ENCODE results near the gene RPS6KA6. TPM values are rescaled to one million over a fixed set of nuclear protein-coding genes. Genes with fewer than 3 reads are reported as not detected.

Gene RPS6KA6
- total RNA-seq, 6 experiments from 2014 or later: 5.3 to 8.0 (median 5.9) TPM

- Mint-ChIP-seq H3K36me3 (ENCODE audit: low read depth) (no peaks in the 10 kb centered on the region), H3K9me3 (no peaks in the 10 kb centered on the region), H3K27me3 (ENCODE audit: insufficient read depth) (peaks cover 3% of the 10 kb centered on the region; the same call in 1 of the 2 replicates), H3K27ac (no peak overlapping the region), H3K4me3 (no peak overlapping the region), H3K4me1 (ENCODE audit: low read depth) (peaks cover 7% of the 10 kb centered on the region)
- DNase-seq: no peak
- TF ChIP-seq, protein P1, sequence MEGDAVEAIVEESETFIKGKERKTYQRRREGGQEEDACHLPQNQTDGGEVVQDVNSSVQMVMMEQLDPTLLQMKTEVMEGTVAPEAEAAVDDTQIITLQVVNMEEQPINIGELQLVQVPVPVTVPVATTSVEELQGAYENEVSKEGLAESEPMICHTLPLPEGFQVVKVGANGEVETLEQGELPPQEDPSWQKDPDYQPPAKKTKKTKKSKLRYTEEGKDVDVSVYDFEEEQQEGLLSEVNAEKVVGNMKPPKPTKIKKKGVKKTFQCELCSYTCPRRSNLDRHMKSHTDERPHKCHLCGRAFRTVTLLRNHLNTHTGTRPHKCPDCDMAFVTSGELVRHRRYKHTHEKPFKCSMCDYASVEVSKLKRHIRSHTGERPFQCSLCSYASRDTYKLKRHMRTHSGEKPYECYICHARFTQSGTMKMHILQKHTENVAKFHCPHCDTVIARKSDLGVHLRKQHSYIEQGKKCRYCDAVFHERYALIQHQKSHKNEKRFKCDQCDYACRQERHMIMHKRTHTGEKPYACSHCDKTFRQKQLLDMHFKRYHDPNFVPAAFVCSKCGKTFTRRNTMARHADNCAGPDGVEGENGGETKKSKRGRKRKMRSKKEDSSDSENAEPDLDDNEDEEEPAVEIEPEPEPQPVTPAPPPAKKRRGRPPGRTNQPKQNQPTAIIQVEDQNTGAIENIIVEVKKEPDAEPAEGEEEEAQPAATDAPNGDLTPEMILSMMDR (IDR thresholded peaks at IDR 0.05): no peak
Observed at GRCh38 chrX:84218726-84219125, 30.7 kb upstream of the RPS6KA6 start.

DNA sequence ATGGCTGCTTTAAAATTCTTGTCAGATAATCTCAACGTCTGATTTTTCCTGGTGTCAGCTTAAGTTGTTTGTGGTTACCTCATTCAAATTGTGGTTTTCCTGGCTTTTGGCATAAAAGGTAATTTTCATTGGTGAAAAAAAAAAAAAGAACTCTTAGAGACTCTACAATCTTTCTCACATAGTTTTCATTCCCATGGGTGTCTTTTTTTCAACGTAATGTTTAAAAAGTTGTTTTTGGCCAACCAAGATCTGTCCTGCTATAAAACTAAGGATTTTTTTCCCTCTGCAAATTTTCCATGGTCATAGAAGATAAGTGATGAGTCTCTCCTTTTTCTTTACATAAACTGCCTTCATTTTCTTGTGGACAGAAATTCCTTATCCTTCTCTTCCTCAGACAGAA is 28.9 kb upstream of the RPS6KA6 start:
- Mint-ChIP-seq H3K36me3 (ENCODE audit: low read depth) (no peaks in the 10 kb centered on the region), H3K4me3 (no peak overlapping the region), H3K9me3 (no peaks in the 10 kb centered on the region), H3K27me3 (ENCODE audit: insufficient read depth) (peaks cover 3% of the 10 kb centered on the region; the same call in 1 of the 2 replicates), H3K27ac (no peak overlapping the region), H3K4me1 (ENCODE audit: low read depth) (peaks cover 7% of the 10 kb centered on the region)
- TF ChIP-seq, protein P1 (IDR thresholded peaks at IDR 0.05): no peak
- no peak for DNase-seq

GRCh38 chrX:84216406-84216805 is 28.4 kb upstream of the RPS6KA6 start:
- TF ChIP-seq, protein P1 (IDR thresholded peaks at IDR 0.05): no peak
- H3K36me3 Mint-ChIP-seq (ENCODE audit: low read depth): no peaks in the 10 kb centered on the region
- DNase-seq: no peak
- peaks cover 7% of the 10 kb centered on the region for H3K4me1 Mint-ChIP-seq (ENCODE audit: low read depth)
- H3K27ac Mint-ChIP-seq: no peak overlapping the region
- H3K27me3 Mint-ChIP-seq (ENCODE audit: insufficient read depth): peaks cover 3% of the 10 kb centered on the region; the same call in 1 of the 2 replicates
- no peaks in the 10 kb centered on the region for H3K9me3 Mint-ChIP-seq
- H3K4me3 Mint-ChIP-seq: no peak overlapping the region

DNA sequence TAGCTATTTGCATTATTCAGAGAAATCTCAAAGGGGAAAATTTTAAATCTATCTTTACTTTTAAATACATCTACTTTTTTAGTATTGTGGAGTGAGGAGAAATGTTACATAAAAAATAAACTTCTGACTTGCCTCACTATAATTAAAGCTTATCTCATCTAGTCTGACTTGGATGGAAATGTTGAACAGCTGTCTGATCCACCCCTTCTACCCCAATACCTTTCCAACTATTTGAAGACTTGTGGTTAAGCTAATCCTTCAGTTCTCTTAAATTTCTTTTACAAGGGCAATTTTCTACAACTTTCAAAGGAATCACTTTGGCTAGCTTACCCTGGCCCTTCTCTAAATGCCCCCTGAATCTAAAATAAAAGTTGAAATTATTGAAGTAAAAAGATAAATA is 17.3 kb upstream of the RPS6KA6 start:
- H3K4me3 Mint-ChIP-seq: no peak overlapping the region
- no peak for DNase-seq
- H3K9me3 Mint-ChIP-seq: no peaks in the 10 kb centered on the region
- H3K36me3 Mint-ChIP-seq (ENCODE audit: low read depth): no peaks in the 10 kb centered on the region
- no peaks in the 10 kb centered on the region for H3K4me1 Mint-ChIP-seq (ENCODE audit: low read depth)
- TF ChIP-seq, protein P1 (IDR thresholded peaks at IDR 0.05): no peak
- peaks cover 4% of the 10 kb centered on the region for H3K27me3 Mint-ChIP-seq (ENCODE audit: insufficient read depth)
- no peak overlapping the region for H3K27ac Mint-ChIP-seq

DNA sequence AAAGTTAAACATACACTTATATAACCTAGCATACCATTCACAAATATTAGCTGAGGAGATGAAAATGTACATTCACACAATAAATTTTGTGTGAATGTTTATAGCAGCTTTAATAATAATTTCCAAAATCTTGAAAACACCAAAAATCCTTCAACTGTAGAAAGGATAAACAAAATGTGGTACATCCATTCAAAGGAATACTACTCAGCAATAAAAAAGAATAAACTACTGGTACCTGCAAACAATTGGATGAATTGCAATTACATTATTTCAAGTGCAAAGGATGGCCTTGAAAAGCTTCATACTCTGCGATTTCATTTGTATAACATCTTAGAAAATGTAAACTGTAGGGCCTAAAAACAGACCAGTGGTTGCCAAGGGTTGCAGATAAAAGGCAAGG is 11.7 kb upstream of the RPS6KA6 start:
- DNase-seq: no peak
- TF ChIP-seq, protein P1 (IDR thresholded peaks at IDR 0.05): no peak
- H3K36me3 Mint-ChIP-seq (ENCODE audit: low read depth): no peaks in the 10 kb centered on the region
- H3K4me3 Mint-ChIP-seq: no peak overlapping the region
- no peak overlapping the region for H3K27ac Mint-ChIP-seq
- no peaks in the 10 kb centered on the region for H3K27me3 Mint-ChIP-seq (ENCODE audit: insufficient read depth)
- no peaks in the 10 kb centered on the region for H3K4me1 Mint-ChIP-seq (ENCODE audit: low read depth)
- no peaks in the 10 kb centered on the region for H3K9me3 Mint-ChIP-seq

DNA sequence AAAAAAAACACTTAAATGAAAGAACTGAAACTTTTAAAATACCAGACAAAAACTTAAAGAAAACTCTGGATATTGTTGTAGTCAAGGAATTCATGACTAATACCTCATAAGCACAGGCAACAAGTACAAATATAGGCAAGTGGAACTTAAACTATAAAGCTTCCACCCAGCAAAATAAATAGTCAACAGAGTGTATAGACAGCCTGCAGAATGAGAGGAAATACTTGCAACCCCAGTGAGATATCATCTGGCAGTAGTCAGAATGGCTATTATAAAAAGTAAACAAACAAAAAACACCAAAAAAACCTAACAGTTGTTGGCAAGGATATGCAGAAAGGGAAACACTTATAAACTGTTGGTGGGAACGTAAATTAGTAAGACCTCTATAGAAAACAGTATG is 9.6 kb upstream of the RPS6KA6 start:
- Mint-ChIP-seq H3K27ac (no peak overlapping the region), H3K9me3 (no peaks in the 10 kb centered on the region), H3K4me1 (ENCODE audit: low read depth) (no peaks in the 10 kb centered on the region), H3K4me3 (no peak overlapping the region), H3K36me3 (ENCODE audit: low read depth) (no peaks in the 10 kb centered on the region), H3K27me3 (ENCODE audit: insufficient read depth) (no peaks in the 10 kb centered on the region)
- DNase-seq: no peak
- TF ChIP-seq, protein P1 (IDR thresholded peaks at IDR 0.05): no peak
